Tibial nerve (tissue), 4 donors: ENCODE results near the gene PDGFB. TPM values are rescaled to one million over a fixed set of nuclear protein-coding genes. Genes with fewer than 3 reads are reported as not detected.

Experiments
- DNase-seq, 2 donors: peaks; one replicate each; pipeline ENCODE4 v3.0.0-alpha.2; 2019; ENCODE audit warnings: low spot score in 2 of 2
- H3K27ac ChIP-seq, 4 donors: fragments of 200-600 bp; sonication (generic) in 3 of 4; one replicate each; pipeline ENCODE4 v1.5.1; 2017 to 2019; ENCODE audit warnings: mild to moderate bottlenecking in 1 of 4
- H3K27me3 ChIP-seq, 2 donors: fragments of 200-600 bp; sonication (generic) in 1 of 2; one replicate each; pipeline versions ENCODE4 v1.5.1 to v1.6.0; 2017 to 2019
- H3K36me3 ChIP-seq, 3 donors: fragments of 200-600 bp; sonication (generic); one replicate each; pipeline ENCODE4 v1.5.1; 2018 to 2019
- H3K4me1 ChIP-seq, 4 donors: fragments of 200-600 bp; sonication (generic) in 3 of 4; one replicate each; pipeline ENCODE4 v1.5.1; 2017 to 2019
- H3K4me3 ChIP-seq, 4 donors: fragments of 200-600 bp; sonication (generic) in 3 of 4; one replicate each; pipeline ENCODE4 v1.5.1; 2017 to 2019; ENCODE audit warnings: mild to moderate bottlenecking in 1 of 4, moderate library complexity in 1 of 4
- H3K9me3 ChIP-seq, 4 donors: fragments of 200-600 bp; sonication (generic) in 3 of 4; one replicate each; pipeline ENCODE4 v1.5.1; 2017 to 2019
- CTCF ChIP-seq, 5 experiments: fragments of 200-600 bp in 3 of 5; fragments of 450-650 bp in 2 of 5; sonication (generic) in 3 of 5; IDR thresholded peaks; one replicate each; pipeline ENCODE4 v1.5.1; 2016 to 2019; ENCODE audit warnings: antibody characterized with exemption in 5 of 5, mild to moderate bottlenecking in 3 of 5, moderate library complexity in 2 of 5
- EP300 ChIP-seq, 2 donors: sonication (generic); formaldehyde crosslinking; IDR thresholded peaks; one replicate each; pipeline ENCODE4 v1.6.1; 2017; ENCODE audit warnings: antibody characterized with exemption in 2 of 2, mild to moderate bottlenecking in 1 of 2
- POLR2A ChIP-seq, 2 donors: fragments of 450-650 bp; IDR thresholded peaks; one replicate each; pipeline ENCODE4 v1.6.1; 2017; ENCODE audit warnings: antibody characterized with exemption in 2 of 2, mild to moderate bottlenecking in 2 of 2, moderate library complexity in 2 of 2
- WGBS, 2 donors: methylation state at CpG; one replicate each; pipeline ENCODE4 v1.1.5; 2018; 5-methylcytosine and 5-hydroxymethylcytosine counted together
- total RNA-seq, 4 donors: library from RNA; depleted of rRNA; stranded (reverse); fragments of >200 nt; gene quantifications; one replicate each; pipeline ENCODE4 v1.1.0, GENCODE V29; 2016

The PDGFB gene
- total RNA-seq, 4 donors from 2014 or later, result 7.5 to 22.2 (median 10.2) TPM

GRCh38 chr22:39224550-39224949 is 20.2 kb downstream of the PDGFB start:
- no peak overlapping the region for H3K27ac ChIP-seq
- H3K4me1 ChIP-seq, result no peaks in the 10 kb centered on the region
- TF ChIP-seq CTCF (IDR thresholded peaks at IDR 0.05), result no peak
- TF ChIP-seq POLR2A (IDR thresholded peaks at IDR 0.05), result no peak
- TF ChIP-seq EP300 (IDR thresholded peaks at IDR 0.05), result no peak
- H3K27me3 ChIP-seq, result no peaks in the 10 kb centered on the region
- 79 to 86% methylated on average over 7 of the region's 7 CpGs for WGBS, 2 donors
- no peak overlapping the region for H3K4me3 ChIP-seq
- H3K9me3 ChIP-seq, result peaks cover 0 to 3% (median 0%) of the 10 kb centered on the region in 4 donors
- no peak for DNase-seq
- H3K36me3 ChIP-seq, result peaks cover 0 to 80% (median 0%) of the 10 kb centered on the region in 3 donors

GRCh38 chr22:39223091-39223710 is 21.6 kb downstream of the PDGFB start:
- no peak for DNase-seq
- Histone ChIP-seq H3K4me3 (no peak overlapping the region), H3K27ac (no peak overlapping the region), H3K4me1 (no peaks in the 10 kb centered on the region), H3K27me3 (no peaks in the 10 kb centered on the region), H3K36me3 (peaks cover 0 to 66% (median 0%) of the 10 kb centered on the region in 3 donors), H3K9me3 (peaks cover 0 to 3% (median 0%) of the 10 kb centered on the region in 4 donors)
- 70 to 73% methylated on average over 20 of the region's 20 CpGs for WGBS, 2 donors
- TF ChIP-seq POLR2A (IDR thresholded peaks at IDR 0.05) (no peak), EP300 (IDR thresholded peaks at IDR 0.05) (no peak), CTCF (IDR thresholded peaks at IDR 0.05) (no peak)

- WGBS, 2 donors, result 87 to 94% methylated on average over 8 of the region's 10 CpGs
- Histone ChIP-seq H3K9me3 (peaks cover 0 to 3% (median 0%) of the 10 kb centered on the region in 4 donors), H3K27ac (no peak overlapping the region), H3K36me3 (peaks cover 0 to 58% (median 0%) of the 10 kb centered on the region in 3 donors), H3K27me3 (no peaks in the 10 kb centered on the region), H3K4me1 (no peaks in the 10 kb centered on the region), H3K4me3 (no peak overlapping the region)
- TF ChIP-seq POLR2A (IDR thresholded peaks at IDR 0.05), result no peak
- TF ChIP-seq CTCF (IDR thresholded peaks at IDR 0.05), result no peak
- TF ChIP-seq EP300 (IDR thresholded peaks at IDR 0.05), result no peak
- DNase-seq, result no peak
Observed at GRCh38 chr22:39221999-39222686, 22.6 kb downstream of the PDGFB start.

- 80 to 81% methylated on average over 9 of the region's 9 CpGs for WGBS, 2 donors
- no peak overlapping the region for H3K27ac ChIP-seq
- H3K9me3 ChIP-seq, result peaks cover 0 to 3% (median 0%) of the 10 kb centered on the region in 4 donors
- H3K27me3 ChIP-seq, result no peaks in the 10 kb centered on the region
- no peak for TF ChIP-seq EP300 (IDR thresholded peaks at IDR 0.05)
- no peak for TF ChIP-seq POLR2A (IDR thresholded peaks at IDR 0.05)
- no peak for TF ChIP-seq CTCF (IDR thresholded peaks at IDR 0.05)
- peaks cover 0 to 50% (median 0%) of the 10 kb centered on the region in 3 donors for H3K36me3 ChIP-seq
- no peaks in the 10 kb centered on the region for H3K4me1 ChIP-seq
- no peak overlapping the region for H3K4me3 ChIP-seq
- no peak for DNase-seq
Observed at GRCh38 chr22:39220890-39221850, 23.6 kb downstream of the PDGFB start.
